ENCODE measurements around the gene TMEM200A. TPM values are rescaled to one million over a fixed set of nuclear protein-coding genes. Genes with fewer than 3 reads are reported as not detected.

The TMEM200A gene
- total RNA-seq, 4 donors from 2014 or later, result 0.16 to 0.29 TPM; not detected in 2

GRCh38 chr6:130417951-130418350, 52.1 kb downstream of the TMEM200A start:
- no peak for DNase-seq
- TF ChIP-seq CTCF (IDR thresholded peaks at IDR 0.05 in 4 of 5, conservative IDR thresholded peaks at IDR 0.05 in 1 of 5), result no peak
- no peak for TF ChIP-seq POLR2A (IDR thresholded peaks at IDR 0.05)
- Histone ChIP-seq H3K9me3 (no peaks in the 10 kb centered on the region), H3K4me3 (no peak overlapping the region), H3K4me1 (no peaks in the 10 kb centered on the region), H3K27me3 (no peaks in the 10 kb centered on the region), H3K36me3 (no peaks in the 10 kb centered on the region), H3K27ac (no peak overlapping the region)
- ATAC-seq, result no peak
- intact Hi-C loops (cut with DNase I; ENCODE audit: low total_unique reads) (no loop called here), in situ Hi-C loops (cut with MboI; ENCODE audit: low sequenced_read_pairs in 4 of 4) (no loop called here)

GRCh38 chr6:130420911-130421310, 55.1 kb downstream of the TMEM200A start:
- TF ChIP-seq CTCF (IDR thresholded peaks at IDR 0.05 in 4 of 5, conservative IDR thresholded peaks at IDR 0.05 in 1 of 5) (no peak), POLR2A (IDR thresholded peaks at IDR 0.05) (no peak)
- H3K27ac ChIP-seq, result no peak overlapping the region
- no peak overlapping the region for H3K4me3 ChIP-seq
- H3K36me3 ChIP-seq, result no peaks in the 10 kb centered on the region
- H3K4me1 ChIP-seq, result no peaks in the 10 kb centered on the region
- no peaks in the 10 kb centered on the region for H3K9me3 ChIP-seq
- intact Hi-C loops (cut with DNase I; ENCODE audit: low total_unique reads), result no loop called here
- no peaks in the 10 kb centered on the region for H3K27me3 ChIP-seq
- DNase-seq (no peak), ATAC-seq (no peak)
- in situ Hi-C loops (cut with MboI; ENCODE audit: low sequenced_read_pairs in 4 of 4), result no loop called here

- H3K27me3 ChIP-seq, result no peaks in the 10 kb centered on the region
- no peaks in the 10 kb centered on the region for H3K9me3 ChIP-seq
- in situ Hi-C loops (cut with MboI; ENCODE audit: low sequenced_read_pairs in 4 of 4), result no loop called here
- DNase-seq (no peak), ATAC-seq (no peak)
- no peaks in the 10 kb centered on the region for H3K36me3 ChIP-seq
- TF ChIP-seq CTCF (IDR thresholded peaks at IDR 0.05 in 4 of 5, conservative IDR thresholded peaks at IDR 0.05 in 1 of 5), result no peak
- no peaks in the 10 kb centered on the region for H3K4me1 ChIP-seq
- H3K27ac ChIP-seq, result no peak overlapping the region
- intact Hi-C loops (cut with DNase I; ENCODE audit: low total_unique reads), result no loop called here
- no peak overlapping the region for H3K4me3 ChIP-seq
Observed at GRCh38 chr6:130421585-130421984, 55.8 kb downstream of the TMEM200A start.

- Histone ChIP-seq H3K27me3 (no peaks in the 10 kb centered on the region), H3K27ac (no peak overlapping the region), H3K4me3 (no peak overlapping the region), H3K36me3 (no peaks in the 10 kb centered on the region), H3K9me3 (no peaks in the 10 kb centered on the region), H3K4me1 (no peaks in the 10 kb centered on the region)
- no peak for ATAC-seq
- no peak for TF ChIP-seq POLR2A (IDR thresholded peaks at IDR 0.05)
- no peak for TF ChIP-seq CTCF (IDR thresholded peaks at IDR 0.05 in 4 of 5, conservative IDR thresholded peaks at IDR 0.05 in 1 of 5)
- in situ Hi-C loops (cut with MboI; ENCODE audit: low sequenced_read_pairs in 4 of 4) (no loop called here), intact Hi-C loops (cut with DNase I; ENCODE audit: low total_unique reads) (no loop called here)
- no peak for DNase-seq
Observed at GRCh38 chr6:130423044-130423443, 57.2 kb downstream of the TMEM200A start.

GRCh38 chr6:130424710-130425109, 58.9 kb downstream of the TMEM200A start:
- Histone ChIP-seq H3K4me1 (no peaks in the 10 kb centered on the region), H3K27me3 (no peaks in the 10 kb centered on the region), H3K36me3 (no peaks in the 10 kb centered on the region), H3K4me3 (no peak overlapping the region), H3K27ac (no peak overlapping the region), H3K9me3 (no peaks in the 10 kb centered on the region)
- intact Hi-C loops (cut with DNase I; ENCODE audit: low total_unique reads) (no loop called here), in situ Hi-C loops (cut with MboI; ENCODE audit: low sequenced_read_pairs in 4 of 4) (no loop called here)
- DNase-seq (no peak), ATAC-seq (no peak)
- TF ChIP-seq POLR2A (IDR thresholded peaks at IDR 0.05) (no peak), CTCF (IDR thresholded peaks at IDR 0.05 in 4 of 5, conservative IDR thresholded peaks at IDR 0.05 in 1 of 5) (no peak)
